ENCODE data around the gene USH1G.

- TF ChIP-seq, protein P1, sequence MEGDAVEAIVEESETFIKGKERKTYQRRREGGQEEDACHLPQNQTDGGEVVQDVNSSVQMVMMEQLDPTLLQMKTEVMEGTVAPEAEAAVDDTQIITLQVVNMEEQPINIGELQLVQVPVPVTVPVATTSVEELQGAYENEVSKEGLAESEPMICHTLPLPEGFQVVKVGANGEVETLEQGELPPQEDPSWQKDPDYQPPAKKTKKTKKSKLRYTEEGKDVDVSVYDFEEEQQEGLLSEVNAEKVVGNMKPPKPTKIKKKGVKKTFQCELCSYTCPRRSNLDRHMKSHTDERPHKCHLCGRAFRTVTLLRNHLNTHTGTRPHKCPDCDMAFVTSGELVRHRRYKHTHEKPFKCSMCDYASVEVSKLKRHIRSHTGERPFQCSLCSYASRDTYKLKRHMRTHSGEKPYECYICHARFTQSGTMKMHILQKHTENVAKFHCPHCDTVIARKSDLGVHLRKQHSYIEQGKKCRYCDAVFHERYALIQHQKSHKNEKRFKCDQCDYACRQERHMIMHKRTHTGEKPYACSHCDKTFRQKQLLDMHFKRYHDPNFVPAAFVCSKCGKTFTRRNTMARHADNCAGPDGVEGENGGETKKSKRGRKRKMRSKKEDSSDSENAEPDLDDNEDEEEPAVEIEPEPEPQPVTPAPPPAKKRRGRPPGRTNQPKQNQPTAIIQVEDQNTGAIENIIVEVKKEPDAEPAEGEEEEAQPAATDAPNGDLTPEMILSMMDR (IDR thresholded peaks at IDR 0.05; ENCODE audit: insufficient read depth, low read depth, low read length) = no peak
- no peak for TF ChIP-seq EZH2 (IDR thresholded peaks at IDR 0.05; ENCODE audit: insufficient read depth, low read length)
These were observed 18.2 kb upstream of the USH1G start for GRCh38 chr17:74941128-74941725.

Data from astrocyte (in vitro differentiated cells and primary cell).